ENCODE measurements around the gene DNAH11. TPM values are rescaled to one million over a fixed set of nuclear protein-coding genes. Genes with fewer than 3 reads are reported as not detected.

DNAH11 gene
- total and polyA plus RNA-seq, 4 donors = 1.8 to 24.7 (median 8.1) TPM

- H3K9ac ChIP-seq (ENCODE audit: insufficient read depth in 1 of 2, low read length in 2 of 2) = no peak overlapping the region
- H3K4me3 ChIP-seq = peak overlapping the region; percentile 27
- TF ChIP-seq CTCF (IDR thresholded peaks at IDR 0.05; ENCODE audit: control extremely low read depth, extremely low read depth) = no peak
- 8% methylated on average over 31 of the region's 31 CpGs for WGBS, 2 donors
- H3K27me3 ChIP-seq (ENCODE audit: control insufficient read depth in 3 of 3, insufficient read depth in 3 of 3, low read length in 2 of 3) = peaks cover 3 to 66% (median 57%) of the 10 kb centered on the region in 3 donors
- peak; percentile 38 to 72 (median 59) for DNase-seq
- H3K4me1 ChIP-seq (ENCODE audit: control insufficient read depth in 5 of 5, insufficient read depth in 5 of 5, low read length in 5 of 5) = peaks cover 0 to 24% (median 6%) of the 10 kb centered on the region in 5 donors
- ATAC-seq (ENCODE audit: insufficient read depth, low FRiP score) = peak; percentile 25
- H3K9me3 ChIP-seq (ENCODE audit: control insufficient read depth in 4 of 4, insufficient read depth in 3 of 4, low read length in 3 of 4) = no peaks in the 10 kb centered on the region
- no peaks in the 10 kb centered on the region for H3K36me3 ChIP-seq (ENCODE audit: control insufficient read depth in 4 of 4, insufficient read depth in 4 of 4, low read length in 4 of 4)
- H3K27ac ChIP-seq (ENCODE audit: low read depth in 1 of 2, low read length in 1 of 2) = no peak overlapping the region
Observed at GRCh38 chr7:21543528-21544302, 876 bp downstream of the DNAH11 start.

- Histone ChIP-seq H3K4me3 (no peak overlapping the region), H3K27ac (ENCODE audit: low read depth in 1 of 2, low read length in 1 of 2) (no peak overlapping the region), H3K9me3 (ENCODE audit: control insufficient read depth in 4 of 4, insufficient read depth in 3 of 4, low read length in 3 of 4) (no peaks in the 10 kb centered on the region), H3K36me3 (ENCODE audit: control insufficient read depth in 4 of 4, insufficient read depth in 4 of 4, low read length in 4 of 4) (no peaks in the 10 kb centered on the region), H3K9ac (ENCODE audit: insufficient read depth in 1 of 2, low read length in 2 of 2) (no peak overlapping the region), H3K27me3 (ENCODE audit: control insufficient read depth in 3 of 3, insufficient read depth in 3 of 3, low read length in 2 of 3) (peaks cover 3 to 66% (median 53%) of the 10 kb centered on the region in 3 donors), H3K4me1 (ENCODE audit: control insufficient read depth in 5 of 5, insufficient read depth in 5 of 5, low read length in 5 of 5) (peaks cover 0 to 24% (median 6%) of the 10 kb centered on the region in 5 donors)
- 25 to 39% methylated on average over 3 of the region's 3 CpGs for WGBS, 2 donors
- no peak for TF ChIP-seq CTCF (IDR thresholded peaks at IDR 0.05; ENCODE audit: control extremely low read depth, extremely low read depth)
- ATAC-seq (ENCODE audit: insufficient read depth, low FRiP score) (no peak), DNase-seq (no peak)
Observed at GRCh38 chr7:21544303-21544656, 1.4 kb downstream of the DNAH11 start.

GRCh38 chr7:21544715-21545114 lies 1.9 kb downstream of the DNAH11 start:
- DNase-seq (peak in 2 of 3 donors; percentile 59 to 86), ATAC-seq (ENCODE audit: insufficient read depth, low FRiP score) (no peak)
- TF ChIP-seq CTCF (IDR thresholded peaks at IDR 0.05; ENCODE audit: control extremely low read depth, extremely low read depth) = no peak
- Histone ChIP-seq H3K9ac (ENCODE audit: insufficient read depth in 1 of 2, low read length in 2 of 2) (no peak overlapping the region), H3K4me1 (ENCODE audit: control insufficient read depth in 5 of 5, insufficient read depth in 5 of 5, low read length in 5 of 5) (peaks cover 0 to 24% (median 6%) of the 10 kb centered on the region in 5 donors), H3K27me3 (ENCODE audit: control insufficient read depth in 3 of 3, insufficient read depth in 3 of 3, low read length in 2 of 3) (peaks cover 2 to 63% (median 49%) of the 10 kb centered on the region in 3 donors), H3K27ac (ENCODE audit: low read depth in 1 of 2, low read length in 1 of 2) (no peak overlapping the region), H3K36me3 (ENCODE audit: control insufficient read depth in 4 of 4, insufficient read depth in 4 of 4, low read length in 4 of 4) (no peaks in the 10 kb centered on the region), H3K9me3 (ENCODE audit: control insufficient read depth in 4 of 4, insufficient read depth in 3 of 4, low read length in 3 of 4) (no peaks in the 10 kb centered on the region), H3K4me3 (no peak overlapping the region)
- WGBS, 2 donors = 63 to 69% methylated on average over 3 of the region's 3 CpGs

Data from lung (tissue), 12 donors.